SHP77 treated with DMSO at 0.1 percent for 48 hours (cell line): ENCODE results near the gene LETM1.

Experiments
- DNase-seq: peaks from one replicate; lab custom pipeline; 2025; lab: John Stamatoyannopoulos, UW

LETM1 gene

GRCh38 chr4:1872870-1873269, 16.9 kb upstream of the LETM1 start:
- no peak for DNase-seq

GRCh38 chr4:1871471-1872021, 15.6 kb upstream of the LETM1 start:
- DNase-seq = no peak

GRCh38 chr4:1870578-1871443, 14.9 kb upstream of the LETM1 start, which contains the start of gene NSD2:
Gene NSD2, plus strand, starts transcription at chr4:1871393. Its CDS starts 29,262 bp downstream, at chr4:1900655.
- peak; percentile 25 for DNase-seq

- DNase-seq = peak; percentile 20
Observed at GRCh38 chr4:1870328-1870577, 14.3 kb upstream of the LETM1 start.

- no peak for DNase-seq
Observed at GRCh38 chr4:1869530-1870327, 13.8 kb upstream of the LETM1 start.

- no peak for DNase-seq
Observed at GRCh38 chr4:1868912-1869311, 13.0 kb upstream of the LETM1 start.

- DNase-seq = no peak
Observed at GRCh38 chr4:1868293-1868692, 12.3 kb upstream of the LETM1 start.

- DNase-seq = no peak
Observed at GRCh38 chr4:1866189-1866661, 10.3 kb upstream of the LETM1 start.

GRCh38 chr4:1864076-1865008, 8.4 kb upstream of the LETM1 start:
- DNase-seq = no peak

GRCh38 chr4:1863297-1864033, 7.5 kb upstream of the LETM1 start:
- DNase-seq = no peak

- no peak for DNase-seq
Observed at GRCh38 chr4:1862961-1863296, 7.0 kb upstream of the LETM1 start.

- DNase-seq = no peak
Observed at GRCh38 chr4:1862055-1862911, 6.3 kb upstream of the LETM1 start.

- no peak for DNase-seq
Observed at GRCh38 chr4:1859389-1859753, 3.4 kb upstream of the LETM1 start.

- DNase-seq = no peak
Observed at GRCh38 chr4:1857931-1858330, 2.0 kb upstream of the LETM1 start.

- no peak for DNase-seq
Observed at GRCh38 chr4:1856943-1857699, 1.2 kb upstream of the LETM1 start.

- no peak for DNase-seq
Observed at GRCh38 chr4:1855333-1856070, 454 bp downstream of the LETM1 start.

GRCh38 chr4:1854752-1855151, 1.2 kb downstream of the LETM1 start:
- DNase-seq = no peak

GRCh38 chr4:1852904-1853623, 2.9 kb downstream of the LETM1 start:
- DNase-seq = no peak
